ENCODE measurements around the gene NKD1. TPM values are rescaled to one million over a fixed set of nuclear protein-coding genes. Genes with fewer than 3 reads are reported as not detected.
"Not testable (repeated sequence)": the region's sequence is repeated elsewhere in the genome, so short reads cannot be mapped to it uniquely, and the experiment has no call there.

Gene NKD1
- total and polyA plus RNA-seq, 2 of the 8 experiments (the other 6 are each of a cell fraction or from before 2014, with no cell fraction given): 0.70 to 4.5 TPM

DNA sequence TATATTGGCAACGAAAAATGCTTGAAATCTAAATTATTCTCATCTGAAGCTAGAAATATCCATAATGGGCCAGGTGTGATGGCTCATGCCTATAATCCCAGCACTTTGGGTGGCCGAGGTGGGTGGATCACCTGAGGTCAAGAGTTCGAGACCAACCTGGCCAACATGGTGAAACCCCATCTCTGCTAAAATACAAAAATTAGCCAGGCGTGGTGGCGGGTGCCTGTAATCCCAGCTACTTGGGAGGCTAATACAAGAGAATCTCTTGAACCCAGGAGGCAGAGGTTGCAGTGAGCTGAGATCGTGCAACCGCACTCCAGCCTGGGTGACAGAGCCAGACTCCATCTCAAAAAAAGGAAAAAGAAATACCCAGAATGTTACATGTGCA is 11.9 kb upstream of the NKD1 start:
- not testable (repeated sequence) for H3K79me2 ChIP-seq (ENCODE audit: control insufficient read depth in 1 of 2, insufficient read depth in 2 of 2, low read length in 2 of 2)
- 83% methylated on average over 7 of the region's 7 CpGs; no CpG with 5 or more reads in 1 of the 2 experiments for WGBS, 2 experiments (ENCODE audit: extremely low coverage in 1 of 2, insufficient coverage in 1 of 2, insufficient read length in 1 of 2, insufficient replicate concordance in 2 of 2, low coverage in 1 of 2, low lambda C conversion rate in 2 of 2, missing lambda C conversion rate in 1 of 2)

More for the DNA sequence above, 11.9 kb upstream of the NKD1 start:
- FAIRE-seq; H3K27me3 ChIP-seq (replicated peaks in 1 of 4; ENCODE audit: control insufficient read depth in 3 of 4, extremely low read depth in 1 of 4, insufficient read depth in 3 of 4, low read length in 3 of 4); H3K56ac ChIP-seq (replicated peaks; ENCODE audit: insufficient read length, low read depth, low read length); H3K4me1 ChIP-seq (replicated peaks in 1 of 4; ENCODE audit: control insufficient read depth in 3 of 4, insufficient read depth in 4 of 4, low read length in 3 of 4); H2AK5ac ChIP-seq (ENCODE audit: low read depth, low read length); H2BK120ac ChIP-seq (replicated peaks; ENCODE audit: low read depth, low read length); H3K4me2 ChIP-seq (ENCODE audit: insufficient read depth in 1 of 2, low read depth in 2 of 2, low read length in 2 of 2); H2AFZ ChIP-seq (ENCODE audit: low read length); H3K23ac ChIP-seq (ENCODE audit: insufficient read length); H2BK12ac ChIP-seq (ENCODE audit: low read depth, low read length); H3K79me1 ChIP-seq (ENCODE audit: low read depth, low read length); H2BK15ac ChIP-seq (ENCODE audit: low read length); H3K36me3 ChIP-seq (ENCODE audit: control insufficient read depth in 2 of 4, insufficient read depth in 4 of 4, low read length in 3 of 4); H3K18ac ChIP-seq (ENCODE audit: extremely low read depth, low read length); H2BK20ac ChIP-seq (ENCODE audit: low read length); H4K20me1 ChIP-seq (replicated peaks in 1 of 2; ENCODE audit: control insufficient read depth in 1 of 2, insufficient read depth in 2 of 2, low read length in 2 of 2); H2BK5ac ChIP-seq (ENCODE audit: low read depth, low read length); H3K14ac ChIP-seq (ENCODE audit: insufficient read length); POLR2A ChIA-PET (ENCODE audit: partially characterized antibody); H4K5ac ChIP-seq (ENCODE audit: insufficient read length, low read depth, low read length); H3K23me2 ChIP-seq (ENCODE audit: low read depth, low read length); H3K4me3 ChIP-seq (ENCODE audit: extremely low read depth in 1 of 4, insufficient read depth in 2 of 4, low read depth in 3 of 4, low read length in 4 of 4); H4K8ac ChIP-seq (ENCODE audit: extremely low read depth, insufficient read depth, low read length); H3K9ac ChIP-seq (replicated peaks in 1 of 4; ENCODE audit: extremely low read depth in 1 of 4, low read depth in 3 of 4, low read length in 3 of 4); DNase-seq (ENCODE audit: low read depth in 1 of 2, low spot score in 2 of 2); H3K27ac ChIP-seq (ENCODE audit: low read depth, low read length); H3K9me3 ChIP-seq (ENCODE audit: insufficient read depth in 2 of 2, low read depth in 1 of 2, low read length in 1 of 2); H4K91ac ChIP-seq (replicated peaks; ENCODE audit: insufficient read length, low read length); H3K4ac ChIP-seq (replicated peaks; ENCODE audit: insufficient read length, low read depth, low read length): not testable (repeated sequence)
- CTCF ChIA-PET (ENCODE audit: partially characterized antibody): interaction anchor here (0.9 to 2.4 kb wide), 4 partner anchors 23 to 165 kb away, joined by 3 to 10 read pairs (median 3); no protein-coding TSS in a partner anchor

Data from H1 (cell line).